Measurements from ENCODE around the gene TMEM8B. TPM values are rescaled to one million over a fixed set of nuclear protein-coding genes. Genes with fewer than 3 reads are reported as not detected.

Gene TMEM8B
- total RNA-seq, 3 donors from 2014 or later = 12.4 to 22.8 (median 18.9) TPM

DNA sequence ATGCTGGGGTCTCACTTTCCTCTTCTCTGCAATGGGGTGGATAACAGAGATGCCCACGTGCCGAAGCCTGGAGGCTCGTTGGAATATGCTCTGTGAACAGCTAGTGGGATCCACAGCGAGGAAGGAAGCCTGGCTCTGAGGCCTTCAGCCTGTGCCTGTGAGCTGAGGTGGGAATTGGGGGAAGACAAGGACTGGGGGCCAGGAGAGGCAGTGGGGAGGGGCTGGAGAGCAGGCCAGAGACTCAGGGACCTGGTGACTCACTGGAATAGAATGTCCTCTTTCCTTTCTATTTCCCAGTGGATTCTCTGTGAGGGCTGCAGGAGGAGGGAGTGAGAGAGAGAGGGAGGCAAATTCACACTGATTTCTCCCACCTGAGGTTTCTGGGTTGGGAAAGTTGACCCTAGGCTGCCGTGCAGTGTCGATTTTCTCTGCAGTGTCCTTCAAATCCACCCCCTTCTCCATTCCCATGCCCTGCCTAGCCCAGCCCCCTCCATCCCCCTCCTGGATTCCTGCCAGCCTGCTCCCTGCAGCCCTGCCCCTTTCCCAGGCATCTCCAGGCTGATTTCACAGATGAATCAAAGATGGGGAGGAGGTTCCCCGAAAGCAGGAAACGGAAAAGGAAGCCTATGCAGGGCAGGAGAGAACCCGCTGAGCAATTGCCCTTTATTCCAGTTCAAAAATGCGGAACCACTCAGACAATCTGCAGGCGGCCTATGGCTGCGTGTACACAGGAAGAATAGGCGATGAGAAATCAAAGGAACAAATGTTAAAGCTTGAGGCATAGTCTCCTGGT is 78.9 kb downstream of the TMEM8B start:
- intact Hi-C loops (cut with DNase I, micrococcal nuclease) = loop anchor here in 1 of 2 donors (5.0 kb wide), 1 partner anchor 39 kb away; no protein-coding TSS in a partner anchor
- DNase-seq (peak; percentile 82 to 83 (median 83)), ATAC-seq (peak; percentile 41)
- no peak for TF ChIP-seq CTCF (IDR thresholded peaks at IDR 0.05)
- Histone ChIP-seq H3K36me3 (ENCODE audit: low read depth) (no peaks in the 10 kb centered on the region), H3K4me1 (ENCODE audit: low read depth) (peaks cover 68% of the 10 kb centered on the region), H3K4me3 (no peak overlapping the region), H3K9me3 (no peaks in the 10 kb centered on the region)

DNA sequence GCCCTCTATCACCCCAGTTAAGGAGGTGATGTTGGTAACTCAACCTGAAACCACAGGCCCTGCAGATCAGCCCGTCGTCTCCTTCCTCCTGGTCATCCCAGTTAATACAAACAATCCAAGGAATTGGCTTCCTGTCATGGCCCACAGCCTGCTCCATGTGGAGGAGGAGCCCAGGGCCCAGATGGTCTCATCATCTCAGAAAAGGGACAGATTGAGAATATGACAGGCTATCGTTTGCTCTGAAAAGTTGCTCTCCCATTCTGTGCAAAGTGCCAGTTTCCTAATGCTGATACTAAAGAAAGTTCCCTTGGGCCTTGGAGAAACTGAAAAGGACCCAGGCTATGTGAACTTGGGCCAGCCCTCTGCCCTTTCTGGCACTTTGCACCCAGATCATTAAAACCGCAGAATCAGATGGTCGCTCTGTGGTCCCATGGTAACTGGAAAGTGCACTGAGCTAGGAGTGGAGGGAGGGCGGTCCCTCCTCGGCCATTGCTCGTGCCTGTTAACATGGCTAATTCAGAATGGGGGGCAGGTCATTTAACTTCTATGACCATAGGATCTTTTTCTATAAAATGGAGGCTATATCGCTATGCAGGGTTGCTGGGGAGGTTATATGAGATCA is 79.6 kb downstream of the TMEM8B start:
- no peak overlapping the region for H3K4me3 ChIP-seq
- peak in 1 of 3 donors; percentile 26 for DNase-seq
- no peak for ATAC-seq
- H3K4me1 ChIP-seq (ENCODE audit: low read depth) = peaks cover 68% of the 10 kb centered on the region
- H3K36me3 ChIP-seq (ENCODE audit: low read depth) = no peaks in the 10 kb centered on the region
- intact Hi-C loops (cut with DNase I, micrococcal nuclease) = loop anchor here in 1 of 2 donors (5.0 kb wide), 1 partner anchor 39 kb away; no protein-coding TSS in a partner anchor
- no peak for TF ChIP-seq CTCF (IDR thresholded peaks at IDR 0.05)
- no peaks in the 10 kb centered on the region for H3K9me3 ChIP-seq

DNA sequence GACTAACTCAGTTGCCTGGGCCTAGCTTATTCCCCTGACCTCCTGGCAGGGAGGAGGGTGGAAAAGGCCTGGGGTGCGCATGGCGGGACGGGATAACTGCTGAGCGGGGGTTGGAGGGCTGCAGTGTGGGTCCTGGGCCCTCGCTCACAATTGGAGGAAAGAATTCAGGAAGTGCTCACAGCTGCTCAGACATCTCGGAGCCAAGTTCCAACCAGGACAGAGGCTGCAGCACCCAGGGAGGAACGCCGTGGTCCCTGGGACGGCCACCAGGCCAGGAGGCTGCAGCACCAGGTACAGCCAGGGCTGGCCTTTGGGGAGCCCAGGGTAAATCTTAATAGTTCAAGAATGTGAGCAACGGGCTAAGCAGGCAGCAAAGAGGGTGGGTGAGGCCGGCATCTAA is 80.2 kb downstream of the TMEM8B start, which contains the start of gene SPAAR:
Gene SPAAR (plus strand): TSS at position 217 of the 400 bp plus-strand sequence. CDS start 974 bp downstream, outside the sequence.
- Histone ChIP-seq H3K9me3 (no peaks in the 10 kb centered on the region), H3K4me1 (ENCODE audit: low read depth) (peaks cover 65% of the 10 kb centered on the region), H3K36me3 (ENCODE audit: low read depth) (no peaks in the 10 kb centered on the region), H3K4me3 (no peak within 1 kb of the TSS)
- TF ChIP-seq CTCF (IDR thresholded peaks at IDR 0.05) = no peak
- ATAC-seq = no peak
- intact Hi-C loops (cut with DNase I, micrococcal nuclease) = loop anchor here in 1 of 2 donors (5.0 kb wide), 1 partner anchor 38 kb away; no protein-coding TSS in a partner anchor
- no peak for DNase-seq

DNA sequence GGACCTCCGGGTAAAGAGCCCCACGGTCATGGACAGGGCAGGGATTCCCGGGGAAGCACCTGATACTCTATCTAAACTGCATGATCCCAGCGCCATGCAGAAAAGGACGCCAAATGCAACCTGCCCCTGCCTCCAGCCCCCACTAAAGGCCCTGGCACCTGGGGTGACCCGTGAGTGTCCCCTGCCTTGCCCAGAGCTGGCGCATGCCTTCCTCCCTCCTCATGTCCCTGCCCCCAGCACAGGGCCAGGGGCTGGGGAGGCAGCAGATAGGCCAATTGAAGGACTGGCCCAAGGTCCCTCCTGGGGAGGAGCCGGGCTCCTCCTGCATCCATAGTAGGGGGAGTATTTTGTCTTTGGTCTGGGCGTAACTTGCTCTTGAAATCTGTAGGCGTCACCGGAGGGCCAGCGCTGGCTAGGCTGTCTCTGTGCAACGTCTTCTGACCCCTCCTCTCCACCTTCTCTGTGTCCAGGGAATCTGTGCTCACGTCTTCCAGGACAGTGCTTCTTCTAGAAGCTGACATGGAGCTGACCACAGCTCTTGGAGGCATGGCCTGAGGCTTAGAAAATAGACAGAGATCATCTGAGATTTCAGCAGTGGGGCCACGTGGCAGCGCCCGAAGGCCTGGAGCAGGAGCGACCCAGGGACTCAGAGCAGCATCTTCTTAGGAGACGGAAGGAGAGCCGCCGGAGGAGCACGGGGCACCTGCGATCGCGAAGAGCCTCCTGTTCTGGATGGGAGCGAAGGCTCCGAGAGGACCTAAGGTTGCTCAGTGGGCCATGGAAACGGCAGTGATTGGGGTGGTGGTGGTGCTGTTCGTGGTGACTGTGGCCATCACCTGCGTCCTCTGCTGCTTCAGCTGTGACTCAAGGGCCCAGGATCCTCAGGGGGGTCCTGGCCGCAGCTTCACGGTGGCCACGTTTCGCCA is 80.9 kb downstream of the TMEM8B start:
- Histone ChIP-seq H3K4me1 (ENCODE audit: low read depth) (peaks cover 61% of the 10 kb centered on the region), H3K4me3 (no peak overlapping the region), H3K9me3 (no peaks in the 10 kb centered on the region), H3K36me3 (ENCODE audit: low read depth) (no peaks in the 10 kb centered on the region)
- peak in 1 of 3 donors; percentile 57 for DNase-seq
- intact Hi-C loops (cut with DNase I, micrococcal nuclease) = loop anchor here in 1 of 2 donors (5.0 kb wide), 1 partner anchor 37 kb away; no protein-coding TSS in a partner anchor
- no peak for ATAC-seq
- TF ChIP-seq CTCF (IDR thresholded peaks at IDR 0.05) = no peak

Data from mucosa of descending colon (tissue), 3 donors.